ENCODE measurements around the gene TAF13.

TAF13 gene

GRCh38 chr1:109075531-109076490 lies at the start of gene TAF13:
Gene TAF13, minus strand, starts transcription at chr1:109076003. Its CDS starts 56 bp downstream, at chr1:109075947.
- POLR2A ChIA-PET: interaction anchor here (0.6 to 3.3 kb wide), 12 partner anchors 9 to 113 kb away, joined by 3 to 34 read pairs (median 10); partner anchors contain the start of genes CLCC1, TMEM167B and WDR47
- CTCF ChIA-PET: interaction anchor here (0.7 kb wide), 1 partner anchor 24 kb away, joined by 3 read pairs; no protein-coding TSS in a partner anchor
- peak; percentile 55; the same call in 1 of the 2 replicates for TF ChIP-seq CTBP1 (IDR thresholded peaks at IDR 0.05; ENCODE audit: borderline replicate concordance)
- peak; percentile 80 for TF ChIP-seq ZNF384 (IDR thresholded peaks at IDR 0.05)
- TF ChIP-seq PKNOX1 (IDR thresholded peaks at IDR 0.05): peak; percentile 41
- no peak for TF ChIP-seq SP1 (IDR thresholded peaks at IDR 0.05)
- TF ChIP-seq ELF4 (IDR thresholded peaks at IDR 0.05): peak; percentile 74
- peak; percentile 98 for DNase-seq (ENCODE audit: extremely low spot score)

GRCh38 chr1:109120356-109120755 lies 44.6 kb upstream of the TAF13 start:
- no peak for TF ChIP-seq L3MBTL2 (conservative IDR thresholded peaks at IDR 0.05)
- TF ChIP-seq LEF1 (IDR thresholded peaks at IDR 0.05; ENCODE audit: borderline replicate concordance): no peak
- TF ChIP-seq PKNOX1 (IDR thresholded peaks at IDR 0.05): no peak
- no peak for TF ChIP-seq SP1 (IDR thresholded peaks at IDR 0.05)
- TF ChIP-seq TARDBP (IDR thresholded peaks at IDR 0.05): no peak
- no peak for TF ChIP-seq CTBP1 (IDR thresholded peaks at IDR 0.05; ENCODE audit: borderline replicate concordance)
- ChIA-PET POLR2A (no interaction called here), CTCF (interaction anchor here (1.0 kb wide), 1 partner anchor 8 kb away, joined by 4 read pairs; a partner anchor contains a TSS)
- DNase-seq (ENCODE audit: extremely low spot score): no peak

DNA sequence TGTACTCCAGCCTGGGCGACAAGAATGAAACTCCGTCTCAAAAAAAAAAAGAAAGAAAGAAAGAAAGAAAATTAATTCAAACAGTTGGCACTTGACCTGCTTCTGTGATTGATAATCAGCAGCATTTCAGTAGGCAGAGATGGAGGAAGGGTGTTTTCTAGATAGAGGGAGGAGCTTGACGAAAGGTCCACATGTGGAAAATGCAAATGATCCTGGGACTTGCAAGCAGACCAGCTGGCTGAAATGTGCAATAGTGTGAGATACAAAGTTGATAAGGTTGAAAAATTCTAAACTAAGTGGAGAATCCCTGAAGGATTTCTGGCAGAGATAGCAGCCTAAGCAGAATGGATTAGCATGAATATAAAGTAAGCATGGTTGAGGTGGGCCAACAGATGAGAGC lies 42.3 kb upstream of the TAF13 start:
- TF ChIP-seq FOXA1 (IDR thresholded peaks at IDR 0.05) (no peak), LEF1 (IDR thresholded peaks at IDR 0.05; ENCODE audit: borderline replicate concordance) (no peak), SP1 (IDR thresholded peaks at IDR 0.05) (no peak), SUZ12 (IDR thresholded peaks at IDR 0.05) (no peak), L3MBTL2 (conservative IDR thresholded peaks at IDR 0.05) (no peak), CTBP1 (IDR thresholded peaks at IDR 0.05; ENCODE audit: borderline replicate concordance) (no peak), BHLHE40 (IDR thresholded peaks at IDR 0.05; ENCODE audit: borderline replicate concordance) (no peak), ZNF384 (IDR thresholded peaks at IDR 0.05) (no peak), FOXK2 (IDR thresholded peaks at IDR 0.05) (no peak), HDGF (IDR thresholded peaks at IDR 0.05; ENCODE audit: borderline replicate concordance) (no peak), ELF4 (IDR thresholded peaks at IDR 0.05) (no peak), PKNOX1 (IDR thresholded peaks at IDR 0.05) (no peak), ARNT (IDR thresholded peaks at IDR 0.05) (no peak), NFRKB (IDR thresholded peaks at IDR 0.05) (no peak), FOXM1 (IDR thresholded peaks at IDR 0.05; ENCODE audit: borderline replicate concordance) (no peak)
- no peak for DNase-seq (ENCODE audit: extremely low spot score)
- POLR2A ChIA-PET: interaction anchor here (1.0 kb wide), 1 partner anchor 17 kb away, joined by 3 read pairs; no protein-coding TSS in a partner anchor
- CTCF ChIA-PET: no interaction called here

GRCh38 chr1:109116286-109116685 lies 40.5 kb upstream of the TAF13 start:
- TF ChIP-seq HDGF (IDR thresholded peaks at IDR 0.05; ENCODE audit: borderline replicate concordance) (no peak), ELF4 (IDR thresholded peaks at IDR 0.05) (no peak), ZNF384 (IDR thresholded peaks at IDR 0.05) (no peak), LEF1 (IDR thresholded peaks at IDR 0.05; ENCODE audit: borderline replicate concordance) (no peak)
- ChIA-PET CTCF (interaction anchor here (0.9 kb wide), 1 partner anchor 16 kb away, joined by 3 read pairs; no protein-coding TSS in a partner anchor), POLR2A (interaction anchor here (3.6 kb wide), 1 partner anchor 16 kb away, joined by 14 read pairs; no protein-coding TSS in a partner anchor)
- DNase-seq (ENCODE audit: extremely low spot score): no peak

- ChIA-PET POLR2A (interaction anchor here (1.3 to 3.6 kb wide), 2 partner anchors 12 to 15 kb away, joined by 3 to 14 read pairs; no protein-coding TSS in a partner anchor), CTCF (interaction anchor here (0.9 kb wide), 1 partner anchor 16 kb away, joined by 3 read pairs; no protein-coding TSS in a partner anchor)
- TF ChIP-seq SUZ12 (IDR thresholded peaks at IDR 0.05): no peak
- TF ChIP-seq L3MBTL2 (conservative IDR thresholded peaks at IDR 0.05): no peak
- TF ChIP-seq SP1 (IDR thresholded peaks at IDR 0.05): no peak
- TF ChIP-seq PKNOX1 (IDR thresholded peaks at IDR 0.05): no peak
- TF ChIP-seq NFRKB (IDR thresholded peaks at IDR 0.05): no peak
- no peak for TF ChIP-seq ZNF384 (IDR thresholded peaks at IDR 0.05)
- TF ChIP-seq FOXA1 (IDR thresholded peaks at IDR 0.05): no peak
- TF ChIP-seq ELF4 (IDR thresholded peaks at IDR 0.05): no peak
- DNase-seq (ENCODE audit: extremely low spot score): no peak
These were observed 39.9 kb upstream of the TAF13 start for GRCh38 chr1:109115685-109116084.

Measured in HEK293T (cell line).